Right ventricle myocardium superior (tissue), 1 donor: ENCODE measurements around the gene RFX7. TPM values are rescaled to one million over a fixed set of nuclear protein-coding genes. Genes with fewer than 3 reads are reported as not detected.
"Not testable (repeated sequence)": the region's sequence is repeated elsewhere in the genome, so short reads cannot be mapped to it uniquely, and the experiment has no call there.

Experiments
- ATAC-seq: fragments of 200-7000 bp; cut with Tn5 transposase; one replicate; pipeline ENCODE4 v1.9.1; 2020; ENCODE audit warnings: mild to moderate bottlenecking; ENCODE audit not compliant: poor library complexity
- DNase-seq: peaks from one replicate; pipeline ENCODE4 v3.0.0-alpha.2; 2020
- intact Hi-C: fragments of 100-400 bp; cut with DNase I; formaldehyde crosslinking; loops from one replicate; pipeline ENCODE4 v1.11.2; 2022
- total RNA-seq: library from RNA; stranded (reverse); fragmentation: NEBNext Ultra II Directional; extraction: Animal tissue kit (Norgen Biotek cat#: 25700); gene quantifications from one replicate; pipeline ENCODE4 v1.2.1, GENCODE V29; 2021
- donor health status: DM: no; HTN: yes; CAD: no; lungs with severe emphysema.

The RFX7 gene
- total RNA-seq, 1 donor from 2014 or later = 7.2 TPM

GRCh38 chr15:56168394-56168793 lies 75.3 kb downstream of the RFX7 start:
- ATAC-seq (no peak), DNase-seq (no peak)
- intact Hi-C loops = no loop called here

DNA sequence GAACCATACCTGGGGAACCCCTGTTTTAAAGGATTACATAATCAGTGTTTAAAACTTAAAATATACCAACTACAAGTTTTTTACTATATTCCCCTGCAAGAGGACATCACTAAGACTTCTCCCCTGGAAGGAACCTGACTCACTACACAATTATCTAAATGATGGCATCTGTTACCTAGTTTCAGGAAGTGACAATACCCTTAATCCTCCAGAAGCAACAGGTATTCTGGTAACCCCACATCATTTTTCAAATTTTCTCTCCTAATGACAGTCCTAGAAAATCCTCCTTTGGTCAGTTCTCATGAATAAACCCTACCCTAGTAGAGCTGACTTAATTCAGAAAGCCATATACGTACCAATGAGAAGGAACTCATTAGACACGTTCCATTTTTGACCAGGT lies 78.4 kb downstream of the RFX7 start:
- intact Hi-C loops = no loop called here
- no peak for DNase-seq
- ATAC-seq = no peak

- DNase-seq (no peak), ATAC-seq (no peak)
- intact Hi-C loops = no loop called here
Measured at GRCh38 chr15:56160966-56161365, 82.7 kb downstream of the RFX7 start.

DNA sequence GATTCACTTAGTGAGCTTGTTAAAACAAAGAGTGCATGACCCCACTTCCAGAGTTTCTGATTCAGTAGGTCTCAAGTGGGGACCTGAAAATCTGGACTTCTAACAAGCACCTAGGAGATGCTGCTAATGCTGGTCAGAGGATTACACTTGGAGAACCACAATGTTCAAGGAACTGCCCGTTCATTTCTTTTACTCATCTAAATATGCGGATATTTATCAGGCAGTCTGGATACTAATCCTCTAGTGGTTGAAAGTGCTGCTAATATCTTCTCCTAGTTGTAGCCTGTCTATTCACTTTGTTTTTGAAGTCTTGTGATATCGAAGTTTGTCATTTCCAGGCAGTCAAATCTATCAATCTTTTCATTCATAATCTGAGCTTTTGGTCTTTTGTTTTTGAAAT lies 86.8 kb downstream of the RFX7 start:
- DNase-seq = no peak
- intact Hi-C loops = no loop called here

DNA sequence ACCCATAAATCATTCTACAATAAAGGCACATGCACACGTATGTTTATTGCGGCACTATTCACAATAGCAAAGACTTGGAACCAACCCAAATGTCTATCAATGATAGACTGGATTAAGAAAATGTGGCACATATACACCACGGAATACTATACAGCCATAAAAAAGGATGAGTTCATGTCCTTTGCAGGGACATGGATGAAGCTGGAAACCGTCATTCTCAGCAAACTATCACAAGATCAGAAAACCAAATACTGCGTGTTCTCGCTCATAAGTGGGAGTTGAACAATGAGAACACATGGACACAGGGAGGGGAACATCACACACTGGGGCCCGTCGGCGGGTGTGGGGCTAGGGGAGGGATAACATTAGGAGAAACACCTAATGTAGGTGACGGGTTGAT lies 88.4 kb downstream of the RFX7 start:
- intact Hi-C loops = not testable (repeated sequence)

More for the DNA sequence above, 86.8 kb downstream of the RFX7 start:
- no peak for ATAC-seq

GRCh38 chr15:56154768-56155167 lies 88.9 kb downstream of the RFX7 start:
- DNase-seq, ATAC-seq, intact Hi-C loops: not testable (repeated sequence)

More for the DNA sequence above, 88.4 kb downstream of the RFX7 start:
- not testable (repeated sequence) for ATAC-seq, DNase-seq

- ATAC-seq = no peak
- no peak for DNase-seq
- intact Hi-C loops = no loop called here
Measured at GRCh38 chr15:56150204-56150603, 93.5 kb downstream of the RFX7 start.

- DNase-seq = no peak
- no peak for ATAC-seq
- intact Hi-C loops = no loop called here
Measured at GRCh38 chr15:56148064-56148463, 95.6 kb downstream of the RFX7 start.

DNA sequence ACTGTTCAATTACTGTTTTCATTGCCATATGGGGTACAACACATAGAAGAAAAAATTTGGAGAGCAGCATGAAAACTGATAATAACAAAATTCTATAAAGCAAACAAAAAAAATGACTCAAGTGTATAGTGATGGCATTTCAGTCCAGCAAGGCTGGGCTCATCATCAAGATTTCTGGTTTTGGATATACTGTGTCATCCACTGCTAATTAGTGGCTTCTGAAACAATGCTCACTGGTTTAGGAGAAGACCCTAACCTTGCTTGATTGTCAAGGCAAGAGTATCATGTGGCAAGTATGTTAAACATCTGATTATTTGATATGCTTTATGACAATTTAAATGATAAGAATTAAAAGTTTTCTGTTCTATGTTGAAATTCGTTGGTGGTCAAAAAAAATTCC lies 96.9 kb downstream of the RFX7 start:
- intact Hi-C loops = no loop called here
- DNase-seq (no peak), ATAC-seq (no peak)

- DNase-seq (no peak), ATAC-seq (no peak)
- intact Hi-C loops = no loop called here
Measured at GRCh38 chr15:56128081-56128480, 115.6 kb downstream of the RFX7 start.

DNA sequence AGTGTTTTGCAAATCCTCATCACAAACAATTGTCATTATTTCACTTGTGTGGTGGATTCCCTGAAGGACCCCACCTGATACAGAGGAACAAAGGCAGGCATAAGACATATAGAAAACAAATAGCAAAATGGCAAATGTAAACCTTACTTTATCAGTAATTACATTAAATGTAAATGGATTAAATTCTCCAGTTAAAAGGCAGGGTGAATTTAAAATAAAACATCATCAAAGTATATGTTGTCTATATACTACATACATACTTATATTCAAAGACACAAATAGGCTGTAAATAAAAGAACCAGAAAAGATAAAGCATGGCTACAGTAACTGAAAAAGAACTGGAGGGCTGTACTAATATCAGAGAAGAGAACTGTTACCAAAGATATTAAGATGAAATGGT lies 117.3 kb downstream of the RFX7 start:
- intact Hi-C loops = no loop called here
- no peak for ATAC-seq
- no peak for DNase-seq

GRCh38 chr15:56124391-56124790 lies 119.3 kb downstream of the RFX7 start:
- intact Hi-C loops = no loop called here
- ATAC-seq (no peak), DNase-seq (no peak)

GRCh38 chr15:56105855-56106254 lies 137.8 kb downstream of the RFX7 start:
- intact Hi-C loops = no loop called here
- no peak for DNase-seq
- ATAC-seq = no peak

GRCh38 chr15:56102441-56102840 lies 141.2 kb downstream of the RFX7 start:
- ATAC-seq (peak; percentile 92), DNase-seq (no peak)
- intact Hi-C loops = no loop called here

GRCh38 chr15:56099311-56099710 lies 144.4 kb downstream of the RFX7 start:
- ATAC-seq (peak; percentile 79), DNase-seq (no peak)
- intact Hi-C loops = no loop called here

GRCh38 chr15:56098195-56098863 lies 145.3 kb downstream of the RFX7 start:
- no peak for ATAC-seq
- intact Hi-C loops = no loop called here
- DNase-seq = no peak

DNA sequence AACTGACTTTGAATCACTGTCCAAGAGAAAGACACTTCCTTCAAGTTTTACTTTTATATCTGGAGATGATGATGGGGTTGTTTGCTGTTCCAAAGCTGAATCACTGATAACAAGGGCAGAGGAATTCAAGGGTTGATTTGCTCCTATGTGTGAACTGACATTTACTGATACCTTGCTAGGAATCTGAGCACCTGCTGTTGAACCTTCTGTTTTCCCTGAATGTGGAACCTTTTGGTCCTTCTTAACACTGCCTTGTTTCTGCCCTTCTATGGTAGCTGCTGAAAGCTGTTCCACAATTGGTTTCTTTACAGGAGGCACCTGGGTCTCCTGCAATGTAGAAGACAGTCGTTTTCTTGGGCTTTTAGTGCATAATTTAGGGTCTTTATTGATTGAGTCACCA lies 148.3 kb downstream of the RFX7 start:
- intact Hi-C loops = no loop called here
- DNase-seq = no peak
- no peak for ATAC-seq

DNA sequence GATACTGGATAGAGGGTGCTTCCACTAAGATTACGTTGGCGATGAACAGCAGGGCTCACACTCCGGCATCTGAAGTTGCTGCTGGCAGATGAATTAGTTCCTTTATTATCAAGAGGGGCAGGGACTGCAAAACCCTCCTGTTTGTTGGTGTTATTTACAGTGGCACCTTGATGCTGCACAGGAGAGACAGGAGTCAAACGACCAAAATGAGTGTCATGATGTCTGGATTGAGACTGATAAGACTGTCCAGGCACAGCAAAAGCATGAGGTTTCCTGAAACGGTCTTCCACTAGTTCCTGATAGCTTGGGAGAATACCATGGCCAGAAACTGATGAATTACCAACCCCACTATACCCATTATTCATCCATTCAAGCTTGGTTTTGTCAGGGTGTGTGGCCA lies 149.5 kb downstream of the RFX7 start:
- intact Hi-C loops = no loop called here
- ATAC-seq (no peak), DNase-seq (no peak)

DNA sequence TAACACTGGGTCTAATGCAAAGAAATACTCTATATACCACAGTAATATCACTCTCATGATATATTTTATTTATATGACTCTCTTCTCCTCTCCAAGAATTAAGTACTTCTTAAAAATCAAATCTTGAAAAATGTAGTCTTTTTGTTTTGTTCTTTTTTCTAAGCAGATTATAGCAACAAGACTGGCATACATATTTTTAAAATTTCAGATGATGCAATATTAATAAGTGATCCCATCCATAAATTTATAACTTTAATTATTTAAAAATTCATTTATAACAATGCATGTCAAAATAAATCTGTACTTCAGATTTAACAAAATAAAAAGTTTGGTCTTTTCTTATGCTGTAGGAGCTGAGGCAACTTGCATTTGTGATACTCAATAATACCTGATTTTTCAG lies 155.3 kb downstream of the RFX7 start:
- DNase-seq (no peak), ATAC-seq (no peak)
- intact Hi-C loops = no loop called here

DNA sequence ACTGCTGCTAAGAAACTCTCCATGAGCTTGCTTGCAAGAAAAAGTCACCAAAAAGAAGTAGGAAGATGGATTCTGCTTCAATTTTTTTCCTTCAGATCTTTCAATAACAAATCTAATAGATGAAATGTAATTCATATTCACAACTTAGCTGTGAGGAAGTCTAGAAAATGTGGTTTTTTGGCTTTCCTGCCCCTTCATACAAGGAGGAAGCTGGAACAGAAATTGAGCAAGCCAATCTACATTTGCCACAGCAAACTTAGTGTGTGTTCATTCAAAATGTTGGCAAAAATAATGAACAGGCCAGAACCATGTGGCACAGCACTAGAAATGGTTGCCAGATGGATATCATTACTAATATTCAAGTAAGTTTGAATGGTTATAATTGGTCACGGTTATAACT lies 157.1 kb downstream of the RFX7 start:
- DNase-seq = no peak
- intact Hi-C loops = no loop called here
- no peak for ATAC-seq

GRCh38 chr15:56082263-56082761 lies 161.4 kb downstream of the RFX7 start:
- ATAC-seq (no peak), DNase-seq (no peak)
- intact Hi-C loops = no loop called here
